VCaP (cell line): ENCODE data around the gene NUDT14.

ENCODE experiments used
- H3K27ac ChIP-seq: fragments of 450-650 bp; 2 replicates; pipeline ENCODE4 v1.5.1; 2017
- CTCF ChIP-seq: fragments of 450-650 bp; conservative IDR thresholded peaks from 2 replicates; pipeline ENCODE4 v1.5.1; 2017; ENCODE audit warnings: mild to moderate bottlenecking, moderate library complexity

Gene NUDT14

GRCh38 chr14:105178069-105178867, 2.8 kb downstream of the NUDT14 start:
- no peak for TF ChIP-seq CTCF

GRCh38 chr14:105177082-105177481, 4.0 kb downstream of the NUDT14 start:
- no peak for TF ChIP-seq CTCF
- no peak overlapping the region for H3K27ac ChIP-seq

More at GRCh38 chr14:105178069-105178867, 2.8 kb downstream of the NUDT14 start:
- no peak overlapping the region for H3K27ac ChIP-seq

GRCh38 chr14:105176513-105176912, 4.6 kb downstream of the NUDT14 start:
- TF ChIP-seq CTCF: no peak
- H3K27ac ChIP-seq: no peak overlapping the region

GRCh38 chr14:105173901-105174894, 6.9 kb downstream of the NUDT14 start:
- H3K27ac ChIP-seq: no peak overlapping the region
- TF ChIP-seq CTCF: no peak

GRCh38 chr14:105173145-105173544, 8.0 kb downstream of the NUDT14 start:
- no peak overlapping the region for H3K27ac ChIP-seq
- no peak for TF ChIP-seq CTCF

GRCh38 chr14:105172476-105172875, 8.6 kb downstream of the NUDT14 start:
- no peak for TF ChIP-seq CTCF
- no peak overlapping the region for H3K27ac ChIP-seq
